HL-60 (cell line): Measurements from ENCODE around the gene TFB1M.

Experiments
- DNase-seq, 2 experiments: peaks; one replicate each; pipeline ENCODE4 v3.0.0-alpha.2; 2010 to 2020; ENCODE audit warnings: low read depth in 1 of 2, low spot score in 1 of 2
- H3K27ac ChIP-seq: fragments of 250-450 bp; sonication (Bioruptor Pico); replicated peaks from 2 replicates; pipeline ENCODE4 v1.5.1; 2020; ENCODE audit warnings: mild to moderate bottlenecking, moderate library complexity
- H3K27me3 ChIP-seq: fragments of 250-450 bp; sonication (Bioruptor Pico); 2 replicates; pipeline ENCODE4 v1.5.1; 2021; ENCODE audit warnings: mild to moderate bottlenecking, moderate library complexity; ENCODE audit not compliant: insufficient read depth, poor library complexity, severe bottlenecking
- H3K4me3 ChIP-seq: replicated peaks from 2 replicates; pipeline ENCODE4 v1.5.1; 2011; ENCODE audit warnings: mild to moderate bottlenecking, control low read depth, low read length; ENCODE audit not compliant: insufficient read depth
- GABPA ChIP-seq: IDR thresholded peaks from 2 replicates; pipeline ENCODE4 v1.6.1; 2012; ENCODE audit warnings: low read depth
- POLR2AphosphoS5 ChIP-seq: IDR thresholded peaks from 2 replicates; pipeline ENCODE4 v1.6.1; 2012; ENCODE audit warnings: low read depth
- REST ChIP-seq: IDR thresholded peaks from 2 replicates; pipeline ENCODE4 v1.6.1; 2012; ENCODE audit warnings: low read depth; ENCODE audit not compliant: insufficient replicate concordance
- SPI1 ChIP-seq: IDR thresholded peaks from 2 replicates; pipeline ENCODE4 v1.6.1; 2012; ENCODE audit warnings: low read depth, mild to moderate bottlenecking, borderline replicate concordance
- TF ChIP-seq, protein P1 (sequence below): IDR thresholded peaks from one replicate; pipeline ENCODE4 v1.5.1; 2011; ENCODE audit warnings: low read length, control low read depth, inconsistent platforms; ENCODE audit not compliant: insufficient read depth

The TFB1M gene

GRCh38 chr6:155306958-155307357 lies 7.3 kb downstream of the TFB1M start:
- no peak overlapping the region for H3K4me3 ChIP-seq
- TF ChIP-seq POLR2AphosphoS5 (no peak), REST (no peak), GABPA (no peak), SPI1 (no peak)
- TF ChIP-seq, protein P1, sequence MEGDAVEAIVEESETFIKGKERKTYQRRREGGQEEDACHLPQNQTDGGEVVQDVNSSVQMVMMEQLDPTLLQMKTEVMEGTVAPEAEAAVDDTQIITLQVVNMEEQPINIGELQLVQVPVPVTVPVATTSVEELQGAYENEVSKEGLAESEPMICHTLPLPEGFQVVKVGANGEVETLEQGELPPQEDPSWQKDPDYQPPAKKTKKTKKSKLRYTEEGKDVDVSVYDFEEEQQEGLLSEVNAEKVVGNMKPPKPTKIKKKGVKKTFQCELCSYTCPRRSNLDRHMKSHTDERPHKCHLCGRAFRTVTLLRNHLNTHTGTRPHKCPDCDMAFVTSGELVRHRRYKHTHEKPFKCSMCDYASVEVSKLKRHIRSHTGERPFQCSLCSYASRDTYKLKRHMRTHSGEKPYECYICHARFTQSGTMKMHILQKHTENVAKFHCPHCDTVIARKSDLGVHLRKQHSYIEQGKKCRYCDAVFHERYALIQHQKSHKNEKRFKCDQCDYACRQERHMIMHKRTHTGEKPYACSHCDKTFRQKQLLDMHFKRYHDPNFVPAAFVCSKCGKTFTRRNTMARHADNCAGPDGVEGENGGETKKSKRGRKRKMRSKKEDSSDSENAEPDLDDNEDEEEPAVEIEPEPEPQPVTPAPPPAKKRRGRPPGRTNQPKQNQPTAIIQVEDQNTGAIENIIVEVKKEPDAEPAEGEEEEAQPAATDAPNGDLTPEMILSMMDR: no peak
- H3K27me3 ChIP-seq: no peaks in the 10 kb centered on the region
- H3K27ac ChIP-seq: no peak overlapping the region
- DNase-seq: no peak

DNA sequence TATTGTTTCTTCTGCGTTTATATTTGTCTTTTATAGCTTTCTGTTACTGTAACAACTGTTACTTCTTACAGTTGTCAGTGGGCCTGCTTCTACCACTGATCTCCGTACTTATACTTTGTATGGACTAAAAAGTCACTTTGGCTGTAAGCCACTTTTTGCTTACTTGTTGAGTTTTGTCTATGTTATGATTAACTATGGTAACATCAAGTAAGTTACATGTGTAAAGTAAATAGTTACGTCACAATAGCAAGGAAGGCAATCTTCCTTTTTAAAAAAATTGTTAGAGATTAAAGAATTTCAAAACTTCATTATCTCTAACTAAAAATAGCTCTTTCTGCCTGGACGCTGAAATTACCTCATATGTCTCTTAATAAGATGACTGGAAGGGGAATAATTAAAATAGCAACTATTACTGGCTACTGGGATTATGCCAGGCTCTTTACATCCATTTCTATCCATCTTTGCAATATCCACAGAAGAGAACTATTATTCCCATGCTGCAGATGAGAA lies 10.9 kb downstream of the TFB1M start:
- Histone ChIP-seq H3K27ac (no peak overlapping the region), H3K27me3 (no peaks in the 10 kb centered on the region), H3K4me3 (no peak overlapping the region)
- no peak for DNase-seq
- TF ChIP-seq SPI1 (no peak), GABPA (no peak), REST (no peak), POLR2AphosphoS5 (no peak)
- TF ChIP-seq, protein P1: no peak

DNA sequence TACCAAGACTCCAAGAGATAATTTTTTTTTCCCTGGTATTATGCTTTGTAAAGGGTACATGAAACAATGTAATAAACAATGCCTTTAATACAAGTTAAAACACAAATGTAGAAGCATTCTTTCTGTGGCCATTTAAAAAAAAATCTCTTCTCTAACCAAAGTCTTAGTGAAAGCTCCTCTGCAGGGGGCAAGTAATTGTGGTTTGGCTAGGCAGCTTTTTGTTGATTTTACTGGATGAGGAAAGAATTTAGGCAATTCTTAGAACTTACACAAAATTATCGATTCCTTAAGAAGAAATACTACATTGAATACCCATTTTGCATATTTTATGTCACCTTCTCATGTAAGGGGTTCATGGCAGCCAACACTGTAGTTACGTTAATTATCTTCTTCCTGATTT lies 12.4 kb downstream of the TFB1M start:
- no peak overlapping the region for H3K27ac ChIP-seq
- no peak for TF ChIP-seq SPI1
- TF ChIP-seq, protein P1: no peak
- no peak for TF ChIP-seq GABPA
- TF ChIP-seq REST: no peak
- no peak for TF ChIP-seq POLR2AphosphoS5
- no peak overlapping the region for H3K4me3 ChIP-seq
- DNase-seq: no peak
- H3K27me3 ChIP-seq: no peaks in the 10 kb centered on the region
